ENCODE measurements around the gene DNAH6.

The DNAH6 gene

GRCh38 chr2:84840306-84840705, 324.0 kb downstream of the DNAH6 start:
- no peaks in the 10 kb centered on the region for H4K20me1 ChIP-seq (ENCODE audit: insufficient read depth, low read length)
- no peak overlapping the region for H3K27ac ChIP-seq (ENCODE audit: low read depth, low read length, poor library complexity, severe bottlenecking)
- H2AFZ ChIP-seq (ENCODE audit: low read length) = no peak overlapping the region
- no peaks in the 10 kb centered on the region for H3K27me3 ChIP-seq (ENCODE audit: insufficient read depth, low read length)
- TF ChIP-seq, protein P1, sequence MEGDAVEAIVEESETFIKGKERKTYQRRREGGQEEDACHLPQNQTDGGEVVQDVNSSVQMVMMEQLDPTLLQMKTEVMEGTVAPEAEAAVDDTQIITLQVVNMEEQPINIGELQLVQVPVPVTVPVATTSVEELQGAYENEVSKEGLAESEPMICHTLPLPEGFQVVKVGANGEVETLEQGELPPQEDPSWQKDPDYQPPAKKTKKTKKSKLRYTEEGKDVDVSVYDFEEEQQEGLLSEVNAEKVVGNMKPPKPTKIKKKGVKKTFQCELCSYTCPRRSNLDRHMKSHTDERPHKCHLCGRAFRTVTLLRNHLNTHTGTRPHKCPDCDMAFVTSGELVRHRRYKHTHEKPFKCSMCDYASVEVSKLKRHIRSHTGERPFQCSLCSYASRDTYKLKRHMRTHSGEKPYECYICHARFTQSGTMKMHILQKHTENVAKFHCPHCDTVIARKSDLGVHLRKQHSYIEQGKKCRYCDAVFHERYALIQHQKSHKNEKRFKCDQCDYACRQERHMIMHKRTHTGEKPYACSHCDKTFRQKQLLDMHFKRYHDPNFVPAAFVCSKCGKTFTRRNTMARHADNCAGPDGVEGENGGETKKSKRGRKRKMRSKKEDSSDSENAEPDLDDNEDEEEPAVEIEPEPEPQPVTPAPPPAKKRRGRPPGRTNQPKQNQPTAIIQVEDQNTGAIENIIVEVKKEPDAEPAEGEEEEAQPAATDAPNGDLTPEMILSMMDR (IDR thresholded peaks at IDR 0.05; ENCODE audit: low read length) = no peak
- TF ChIP-seq EZH2 (IDR thresholded peaks at IDR 0.05; ENCODE audit: borderline replicate concordance, low read length) = no peak
- no peaks in the 10 kb centered on the region for H3K36me3 ChIP-seq (ENCODE audit: insufficient read depth, low read length)
- H3K9me2 ChIP-seq (ENCODE audit: low read depth, low read length) = no peaks in the 10 kb centered on the region
- no peak overlapping the region for H3K4me2 ChIP-seq (ENCODE audit: low read length)
- H3K9ac ChIP-seq (ENCODE audit: low read length) = no peak overlapping the region
- H3K9me3 ChIP-seq (ENCODE audit: low read length) = no peaks in the 10 kb centered on the region
- H3F3A ChIP-seq (ENCODE audit: insufficient read depth, low read length) = no peaks in the 10 kb centered on the region
- H3K4me3 ChIP-seq (ENCODE audit: low read depth, low read length, poor library complexity, severe bottlenecking) = no peak overlapping the region
- no peaks in the 10 kb centered on the region for H3K4me1 ChIP-seq (ENCODE audit: insufficient read depth, low read length, severe bottlenecking)
- H3K79me2 ChIP-seq (ENCODE audit: insufficient read depth, low read length) = no peaks in the 10 kb centered on the region

DNA sequence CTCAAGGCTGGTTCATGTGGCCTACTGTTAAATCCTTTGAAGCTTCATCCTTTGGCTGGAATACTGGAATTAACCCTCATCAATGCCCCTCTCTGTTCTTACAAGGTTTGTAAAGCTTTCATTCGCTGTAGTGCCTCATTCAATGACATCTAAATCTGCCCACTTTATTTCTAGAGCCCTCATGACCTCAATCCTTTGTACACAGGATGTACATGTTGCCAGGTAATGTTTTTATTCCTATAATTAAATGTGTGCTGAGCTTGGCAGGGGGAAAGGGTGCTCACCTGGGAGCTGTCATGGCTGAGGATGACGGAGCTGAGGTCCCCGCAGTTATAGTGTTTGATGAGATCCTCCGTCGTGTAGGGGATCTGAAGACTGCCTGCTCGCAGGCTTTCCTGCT, 325.3 kb downstream of the DNAH6 start:
- Histone ChIP-seq H3F3A (ENCODE audit: insufficient read depth, low read length) (no peaks in the 10 kb centered on the region), H2AFZ (ENCODE audit: low read length) (no peak overlapping the region), H3K27me3 (ENCODE audit: insufficient read depth, low read length) (no peaks in the 10 kb centered on the region), H3K9me2 (ENCODE audit: low read depth, low read length) (no peaks in the 10 kb centered on the region), H3K36me3 (ENCODE audit: insufficient read depth, low read length) (no peaks in the 10 kb centered on the region), H3K9me3 (ENCODE audit: low read length) (no peaks in the 10 kb centered on the region), H3K9ac (ENCODE audit: low read length) (no peak overlapping the region), H3K79me2 (ENCODE audit: insufficient read depth, low read length) (no peaks in the 10 kb centered on the region), H3K27ac (ENCODE audit: low read depth, low read length, poor library complexity, severe bottlenecking) (no peak overlapping the region), H3K4me1 (ENCODE audit: insufficient read depth, low read length, severe bottlenecking) (no peaks in the 10 kb centered on the region), H4K20me1 (ENCODE audit: insufficient read depth, low read length) (no peaks in the 10 kb centered on the region), H3K4me3 (ENCODE audit: low read depth, low read length, poor library complexity, severe bottlenecking) (no peak overlapping the region), H3K4me2 (ENCODE audit: low read length) (no peak overlapping the region)
- no peak for TF ChIP-seq EZH2 (IDR thresholded peaks at IDR 0.05; ENCODE audit: borderline replicate concordance, low read length)
- TF ChIP-seq, protein P1 (IDR thresholded peaks at IDR 0.05; ENCODE audit: low read length) = no peak

GRCh38 chr2:84844141-84844540, 327.8 kb downstream of the DNAH6 start:
- no peak overlapping the region for H2AFZ ChIP-seq (ENCODE audit: low read length)

GRCh38 chr2:84846041-84846663, 329.9 kb downstream of the DNAH6 start:
- Histone ChIP-seq H3K36me3 (ENCODE audit: insufficient read depth, low read length) (no peaks in the 10 kb centered on the region), H3K27me3 (ENCODE audit: insufficient read depth, low read length) (no peaks in the 10 kb centered on the region), H4K20me1 (ENCODE audit: insufficient read depth, low read length) (no peaks in the 10 kb centered on the region), H3K27ac (ENCODE audit: low read depth, low read length, poor library complexity, severe bottlenecking) (no peak overlapping the region), H3K9ac (ENCODE audit: low read length) (no peak overlapping the region), H3K4me1 (ENCODE audit: insufficient read depth, low read length, severe bottlenecking) (no peaks in the 10 kb centered on the region), H3F3A (ENCODE audit: insufficient read depth, low read length) (no peaks in the 10 kb centered on the region), H2AFZ (ENCODE audit: low read length) (no peak overlapping the region), H3K4me2 (ENCODE audit: low read length) (no peak overlapping the region), H3K9me2 (ENCODE audit: low read depth, low read length) (no peaks in the 10 kb centered on the region), H3K79me2 (ENCODE audit: insufficient read depth, low read length) (no peaks in the 10 kb centered on the region), H3K4me3 (ENCODE audit: low read depth, low read length, poor library complexity, severe bottlenecking) (no peak overlapping the region), H3K9me3 (ENCODE audit: low read length) (no peaks in the 10 kb centered on the region)
- TF ChIP-seq EZH2 (IDR thresholded peaks at IDR 0.05; ENCODE audit: borderline replicate concordance, low read length) = no peak
- TF ChIP-seq, protein P1 (IDR thresholded peaks at IDR 0.05; ENCODE audit: low read length) = no peak

More at GRCh38 chr2:84844141-84844540, 327.8 kb downstream of the DNAH6 start:
- H3K4me2 ChIP-seq (ENCODE audit: low read length) = no peak overlapping the region
- H3K9me2 ChIP-seq (ENCODE audit: low read depth, low read length) = no peaks in the 10 kb centered on the region
- no peaks in the 10 kb centered on the region for H3K27me3 ChIP-seq (ENCODE audit: insufficient read depth, low read length)
- no peak overlapping the region for H3K9ac ChIP-seq (ENCODE audit: low read length)
- H3K27ac ChIP-seq (ENCODE audit: low read depth, low read length, poor library complexity, severe bottlenecking) = no peak overlapping the region
- H3K36me3 ChIP-seq (ENCODE audit: insufficient read depth, low read length) = no peaks in the 10 kb centered on the region
- H3K4me1 ChIP-seq (ENCODE audit: insufficient read depth, low read length, severe bottlenecking) = no peaks in the 10 kb centered on the region
- no peaks in the 10 kb centered on the region for H4K20me1 ChIP-seq (ENCODE audit: insufficient read depth, low read length)
- H3F3A ChIP-seq (ENCODE audit: insufficient read depth, low read length) = no peaks in the 10 kb centered on the region
- no peak for TF ChIP-seq EZH2 (IDR thresholded peaks at IDR 0.05; ENCODE audit: borderline replicate concordance, low read length)
- no peak overlapping the region for H3K4me3 ChIP-seq (ENCODE audit: low read depth, low read length, poor library complexity, severe bottlenecking)
- no peaks in the 10 kb centered on the region for H3K79me2 ChIP-seq (ENCODE audit: insufficient read depth, low read length)
- no peaks in the 10 kb centered on the region for H3K9me3 ChIP-seq (ENCODE audit: low read length)
